Neural progenitor cell (in vitro differentiated cells): ENCODE results near the gene THRA. TPM values are rescaled to one million over a fixed set of nuclear protein-coding genes. Genes with fewer than 3 reads are reported as not detected.

ENCODE experiments used
- DNase-seq: peaks from one replicate; pipeline ENCODE4 v3.0.0-alpha.2; 2016; ENCODE audit warnings: low spot score
- H2AFZ ChIP-seq: fragments of 200-600 bp; sonication (generic); replicated peaks from 2 replicates; pipeline ENCODE4 v1.6.1; 2016; ENCODE audit warnings: antibody characterized with exemption
- H3F3A ChIP-seq: fragments of 200-600 bp; sonication (generic); 2 replicates; pipeline ENCODE4 v1.6.1; 2016; ENCODE audit warnings: antibody characterized with exemption, low read depth
- H3K27ac ChIP-seq: fragments of 200-600 bp; sonication (generic); 2 replicates; pipeline ENCODE4 v1.5.1; 2016; ENCODE audit warnings: mild to moderate bottlenecking
- H3K27me3 ChIP-seq: fragments of 200-600 bp; sonication (generic); 2 replicates; pipeline ENCODE4 v1.6.1; 2016; ENCODE audit warnings: mild to moderate bottlenecking, moderate library complexity
- H3K36me3 ChIP-seq: fragments of 200-600 bp; sonication (generic); 2 replicates; pipeline ENCODE4 v1.5.1; 2016
- H3K4me1 ChIP-seq: fragments of 200-600 bp; sonication (generic); 2 replicates; pipeline ENCODE4 v1.6.1; 2016; ENCODE audit warnings: mixed run types
- H3K4me2 ChIP-seq: fragments of 200-600 bp; sonication (generic); 2 replicates; pipeline ENCODE4 v1.6.1; 2016
- H3K4me3 ChIP-seq: fragments of 200-600 bp; sonication (generic); 2 replicates; pipeline ENCODE4 v1.5.1; 2016
- H3K79me2 ChIP-seq: fragments of 200-600 bp; sonication (generic); 2 replicates; pipeline ENCODE4 v1.6.1; 2016; ENCODE audit warnings: low read depth
- H3K9ac ChIP-seq: fragments of 200-600 bp; sonication (generic); 2 replicates; pipeline ENCODE4 v1.6.1; 2016
- H3K9me3 ChIP-seq: fragments of 200-600 bp; sonication (generic); 2 replicates; pipeline ENCODE4 v1.5.1; 2016; ENCODE audit warnings: low read depth
- H4K20me1 ChIP-seq: fragments of 200-600 bp; sonication (generic); 2 replicates; pipeline ENCODE4 v1.6.1; 2016; ENCODE audit warnings: low read depth
- H3K27ac Mint-ChIP-seq: 3 replicates; pipeline ENCODE4 v1.8.0; 2021; ENCODE audit warnings: mixed read lengths
- H3K27me3 Mint-ChIP-seq: 2 replicates; pipeline ENCODE4 v1.8.0; 2022; ENCODE audit warnings: low read depth, mild to moderate bottlenecking, inconsistent platforms, moderate library complexity, mixed read lengths; ENCODE audit not compliant: insufficient read depth
- H3K36me3 Mint-ChIP-seq: 3 replicates; pipeline ENCODE4 v1.8.0; 2021; ENCODE audit warnings: mixed read lengths
- H3K4me1 Mint-ChIP-seq: 3 replicates; pipeline ENCODE4 v1.8.0; 2021; ENCODE audit warnings: mixed read lengths
- H3K4me3 Mint-ChIP-seq: 3 replicates; pipeline ENCODE4 v1.8.0; 2021; ENCODE audit warnings: mild to moderate bottlenecking, moderate library complexity, mixed read lengths
- H3K9me3 Mint-ChIP-seq: 3 replicates; pipeline ENCODE4 v1.8.0; 2020; ENCODE audit warnings: mixed read lengths
- EZH2 ChIP-seq: fragments of 200-600 bp; sonication (generic); IDR thresholded peaks from 2 replicates; pipeline ENCODE4 v1.6.1; 2017; ENCODE audit warnings: antibody characterized with exemption, mild to moderate bottlenecking, moderate library complexity
- EZH2phosphoT487 ChIP-seq: fragments of 200-600 bp; sonication (generic); IDR thresholded peaks from 2 replicates; pipeline ENCODE4 v1.6.1; 2017; ENCODE audit warnings: antibody characterized with exemption
- total RNA-seq: library from RNA; depleted of rRNA; stranded (reverse); fragments of >200 nt; gene quantifications from 2 replicates; pipeline ENCODE4 v1.2.3, GENCODE V29; 2015; ENCODE audit warnings: low replicate concordance
- TF ChIP-seq, protein P1 (sequence below): fragments of 200-600 bp; sonication (generic); IDR thresholded peaks from 2 replicates; pipeline ENCODE4 v1.5.1; 2017; ENCODE audit warnings: antibody characterized with exemption, mild to moderate bottlenecking

Gene THRA
- total RNA-seq, 1 donor from 2014 or later, result 14.5 TPM

DNA sequence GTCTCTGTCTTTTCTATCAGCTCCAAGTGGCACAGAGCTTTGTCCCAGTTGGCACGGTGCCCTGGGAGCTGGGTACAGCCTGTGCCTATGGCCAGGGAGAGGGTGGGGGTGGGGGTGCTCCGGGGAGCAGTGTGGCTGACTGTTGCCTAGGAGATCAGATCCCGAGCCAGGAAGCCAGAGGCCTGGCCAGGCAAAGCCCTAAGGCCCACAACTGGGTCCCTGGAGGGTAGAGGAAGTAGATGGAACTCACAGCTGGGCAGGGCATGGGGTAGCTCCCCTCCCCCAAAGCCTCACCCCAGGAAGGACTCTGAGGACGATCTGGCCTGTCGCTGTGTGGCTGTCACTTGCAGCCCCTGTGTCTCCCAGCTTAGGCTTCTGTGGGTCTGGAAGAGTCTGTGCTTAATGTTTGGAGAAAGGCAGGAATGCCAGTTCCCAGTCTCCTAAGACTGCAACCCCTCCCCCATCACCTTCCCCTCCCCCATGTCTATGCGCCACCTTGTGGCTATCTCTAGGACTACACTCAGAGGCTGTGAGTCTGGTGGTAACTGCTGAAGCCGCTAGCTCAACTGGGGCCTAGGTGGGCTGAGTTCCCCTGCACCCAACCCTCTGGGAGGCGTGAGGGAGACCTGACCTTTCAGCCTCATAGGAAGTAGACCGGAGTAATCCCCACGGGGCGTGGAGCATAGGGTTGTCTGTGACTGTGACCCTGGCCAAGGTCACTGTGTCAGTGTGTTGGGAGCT, 12.6 kb downstream of the THRA start:
- peak; percentile 86 for DNase-seq
- Histone ChIP-seq H3K27ac (no peak overlapping the region), H3K9ac (no peak overlapping the region), H2AFZ (no peak overlapping the region), H3K79me2 (no peaks in the 10 kb centered on the region), H3K4me2 (no peak overlapping the region), H3F3A (peaks cover 4% of the 10 kb centered on the region), H3K9me3 (no peaks in the 10 kb centered on the region), H4K20me1 (no peaks in the 10 kb centered on the region), H3K36me3 (no peaks in the 10 kb centered on the region), H3K27me3 (no peaks in the 10 kb centered on the region), H3K4me3 (no peak overlapping the region), H3K4me1 (peaks cover 29% of the 10 kb centered on the region)
- Mint-ChIP-seq H3K9me3 (no peaks in the 10 kb centered on the region), H3K4me1 (peaks cover 42% of the 10 kb centered on the region), H3K36me3 (no peaks in the 10 kb centered on the region), H3K4me3 (no peak overlapping the region), H3K27me3 (no peaks in the 10 kb centered on the region), H3K27ac (peak overlapping the region; percentile 86)
- TF ChIP-seq, protein P1, sequence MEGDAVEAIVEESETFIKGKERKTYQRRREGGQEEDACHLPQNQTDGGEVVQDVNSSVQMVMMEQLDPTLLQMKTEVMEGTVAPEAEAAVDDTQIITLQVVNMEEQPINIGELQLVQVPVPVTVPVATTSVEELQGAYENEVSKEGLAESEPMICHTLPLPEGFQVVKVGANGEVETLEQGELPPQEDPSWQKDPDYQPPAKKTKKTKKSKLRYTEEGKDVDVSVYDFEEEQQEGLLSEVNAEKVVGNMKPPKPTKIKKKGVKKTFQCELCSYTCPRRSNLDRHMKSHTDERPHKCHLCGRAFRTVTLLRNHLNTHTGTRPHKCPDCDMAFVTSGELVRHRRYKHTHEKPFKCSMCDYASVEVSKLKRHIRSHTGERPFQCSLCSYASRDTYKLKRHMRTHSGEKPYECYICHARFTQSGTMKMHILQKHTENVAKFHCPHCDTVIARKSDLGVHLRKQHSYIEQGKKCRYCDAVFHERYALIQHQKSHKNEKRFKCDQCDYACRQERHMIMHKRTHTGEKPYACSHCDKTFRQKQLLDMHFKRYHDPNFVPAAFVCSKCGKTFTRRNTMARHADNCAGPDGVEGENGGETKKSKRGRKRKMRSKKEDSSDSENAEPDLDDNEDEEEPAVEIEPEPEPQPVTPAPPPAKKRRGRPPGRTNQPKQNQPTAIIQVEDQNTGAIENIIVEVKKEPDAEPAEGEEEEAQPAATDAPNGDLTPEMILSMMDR, result peak; percentile 93
- TF ChIP-seq EZH2, result no peak

DNA sequence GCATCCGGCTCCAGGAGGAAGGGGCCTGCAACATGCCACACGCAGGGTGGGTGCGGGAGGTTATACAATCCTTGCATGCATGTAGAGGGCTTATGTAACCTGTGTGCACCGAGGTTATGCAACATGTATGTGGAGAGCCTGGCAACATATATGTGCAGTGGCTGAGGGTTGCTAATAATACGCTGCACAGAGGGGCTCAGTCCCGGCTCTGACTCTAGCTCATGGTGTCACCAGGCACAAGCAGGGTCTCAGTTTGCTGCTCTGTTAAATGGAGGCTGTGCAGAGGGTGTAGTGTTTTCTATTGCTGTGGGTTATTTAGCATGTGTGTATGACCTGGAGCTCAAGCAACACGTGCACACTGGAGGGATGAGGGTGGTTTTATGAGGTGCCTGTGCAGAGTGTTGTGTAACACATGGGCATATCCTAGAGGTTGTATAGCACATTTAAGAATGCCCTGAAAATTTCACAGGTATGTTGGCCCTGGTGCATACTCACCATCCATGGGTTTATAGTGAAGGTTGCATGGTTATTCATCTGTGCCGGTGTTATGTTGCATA, 13.3 kb downstream of the THRA start:
- Mint-ChIP-seq H3K36me3 (no peaks in the 10 kb centered on the region), H3K9me3 (no peaks in the 10 kb centered on the region), H3K27me3 (no peaks in the 10 kb centered on the region), H3K4me1 (peaks cover 36% of the 10 kb centered on the region), H3K27ac (peak overlapping the region; percentile 53), H3K4me3 (no peak overlapping the region)
- Histone ChIP-seq H3K27me3 (no peaks in the 10 kb centered on the region), H3K9me3 (no peaks in the 10 kb centered on the region), H3K9ac (no peak overlapping the region), H3K36me3 (no peaks in the 10 kb centered on the region), H3K27ac (no peak overlapping the region), H2AFZ (no peak overlapping the region), H3F3A (peaks cover 4% of the 10 kb centered on the region), H3K79me2 (no peaks in the 10 kb centered on the region), H4K20me1 (no peaks in the 10 kb centered on the region), H3K4me3 (no peak overlapping the region), H3K4me1 (peaks cover 23% of the 10 kb centered on the region), H3K4me2 (no peak overlapping the region)
- DNase-seq, result no peak
- TF ChIP-seq EZH2phosphoT487, result no peak
- no peak for TF ChIP-seq EZH2
- TF ChIP-seq, protein P1, result no peak

DNA sequence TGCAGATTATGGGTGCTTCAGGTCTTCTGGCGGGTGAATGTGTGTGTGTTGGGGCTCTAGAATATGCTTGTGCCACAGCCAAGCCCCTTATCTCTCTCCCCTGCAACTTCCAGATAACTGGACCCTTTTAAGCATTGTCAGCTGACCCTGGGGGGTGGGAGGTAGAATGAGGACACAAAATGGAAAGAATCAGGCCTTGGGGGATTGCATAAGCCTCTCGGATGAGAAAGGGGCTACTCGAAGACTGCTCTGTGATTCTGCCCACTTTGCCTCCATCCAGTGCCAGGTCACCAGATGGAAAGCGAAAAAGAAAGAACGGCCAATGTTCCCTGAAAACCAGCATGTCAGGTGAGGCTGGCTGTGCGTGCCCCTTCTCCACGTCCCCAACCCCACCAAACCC, 13.8 kb downstream of the THRA start:
- Histone ChIP-seq H3F3A (peaks cover 4% of the 10 kb centered on the region), H3K27me3 (no peaks in the 10 kb centered on the region), H3K9ac (no peak overlapping the region), H3K4me3 (no peak overlapping the region), H2AFZ (no peak overlapping the region), H3K36me3 (no peaks in the 10 kb centered on the region), H3K27ac (no peak overlapping the region), H3K9me3 (no peaks in the 10 kb centered on the region), H3K4me2 (no peak overlapping the region), H3K79me2 (no peaks in the 10 kb centered on the region), H3K4me1 (peaks cover 17% of the 10 kb centered on the region), H4K20me1 (no peaks in the 10 kb centered on the region)
- Mint-ChIP-seq H3K36me3 (no peaks in the 10 kb centered on the region), H3K4me3 (no peak overlapping the region), H3K27ac (peak overlapping the region; percentile 53), H3K27me3 (no peaks in the 10 kb centered on the region), H3K4me1 (peaks cover 32% of the 10 kb centered on the region), H3K9me3 (no peaks in the 10 kb centered on the region)
- DNase-seq, result no peak
- TF ChIP-seq EZH2 (no peak), EZH2phosphoT487 (no peak)

DNA sequence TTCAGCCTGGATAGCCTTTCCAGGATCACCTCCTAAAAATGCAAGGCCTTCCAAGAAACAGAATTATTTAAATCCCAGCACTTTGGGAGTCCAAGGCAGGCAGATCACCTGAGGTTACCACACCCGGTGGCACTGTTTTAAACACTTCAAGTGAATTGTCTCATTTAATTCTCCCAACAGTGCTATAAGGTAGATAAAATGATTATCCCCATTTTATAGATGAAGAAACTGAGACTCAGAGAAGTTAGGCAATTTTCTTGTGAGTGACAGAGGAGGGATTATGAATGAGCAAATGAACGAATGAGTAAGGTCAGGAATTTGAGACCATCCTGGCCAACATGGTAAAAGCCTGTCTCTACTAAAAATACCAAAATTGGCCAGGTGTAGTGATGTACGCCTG, 16.8 kb downstream of the THRA start:
- TF ChIP-seq EZH2phosphoT487 (no peak), EZH2 (no peak)
- TF ChIP-seq, protein P1, result no peak
- Histone ChIP-seq H3F3A (no peaks in the 10 kb centered on the region), H3K27me3 (no peaks in the 10 kb centered on the region), H3K4me1 (peaks cover 4% of the 10 kb centered on the region), H3K36me3 (no peaks in the 10 kb centered on the region), H3K9ac (no peak overlapping the region), H3K9me3 (no peaks in the 10 kb centered on the region), H2AFZ (no peak overlapping the region), H3K4me2 (no peak overlapping the region), H4K20me1 (no peaks in the 10 kb centered on the region), H3K79me2 (no peaks in the 10 kb centered on the region), H3K4me3 (no peak overlapping the region), H3K27ac (no peak overlapping the region)
- no peak for DNase-seq
- H3K4me1 Mint-ChIP-seq, result peaks cover 19% of the 10 kb centered on the region
- H3K9me3 Mint-ChIP-seq, result no peaks in the 10 kb centered on the region
- no peak overlapping the region for H3K4me3 Mint-ChIP-seq
- H3K27ac Mint-ChIP-seq, result no peak overlapping the region
- peaks cover 3% of the 10 kb centered on the region for H3K27me3 Mint-ChIP-seq
- H3K36me3 Mint-ChIP-seq, result peaks cover 2% of the 10 kb centered on the region
